GM10847 (cell line): ENCODE results near the gene SRBD1.

Experiments
- POLR2A ChIP-seq: IDR thresholded peaks from 2 replicates; pipeline ENCODE4 v1.6.1; 2011; ENCODE audit not compliant: insufficient read length; ENCODE audit errors: extremely low read depth

The SRBD1 gene

DNA sequence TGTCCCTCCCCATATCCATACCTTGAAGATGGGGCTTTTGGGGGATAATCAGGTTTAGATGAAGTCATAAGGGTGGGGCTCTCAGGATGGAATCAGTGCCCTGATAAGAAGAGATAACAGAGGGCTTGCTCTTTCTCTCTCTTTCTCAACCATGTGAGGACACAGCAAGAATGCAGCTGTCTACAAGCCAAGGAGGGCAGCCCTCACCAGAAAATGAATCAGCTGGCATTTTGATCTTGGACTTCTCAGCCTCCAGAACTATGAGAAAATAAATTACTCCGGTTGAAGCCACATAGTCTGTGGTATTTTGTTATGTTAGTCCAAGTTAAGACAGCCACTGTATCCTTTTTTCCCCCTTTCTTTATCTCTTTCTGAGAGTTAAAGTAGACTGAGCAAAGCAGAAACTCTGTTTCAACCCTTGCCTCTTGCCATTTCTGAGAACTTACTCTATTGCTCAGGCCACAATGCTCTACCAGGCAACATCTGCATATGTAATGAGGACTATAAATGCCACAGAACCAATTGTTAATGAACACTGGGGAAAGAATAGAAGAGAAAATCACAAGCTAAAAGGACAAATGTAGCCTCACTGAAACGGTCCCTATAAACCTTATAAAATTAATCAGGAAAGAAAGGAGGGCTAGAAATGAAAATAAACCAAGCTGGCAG lies 56.9 kb downstream of the SRBD1 start:
- no peak for TF ChIP-seq POLR2A

DNA sequence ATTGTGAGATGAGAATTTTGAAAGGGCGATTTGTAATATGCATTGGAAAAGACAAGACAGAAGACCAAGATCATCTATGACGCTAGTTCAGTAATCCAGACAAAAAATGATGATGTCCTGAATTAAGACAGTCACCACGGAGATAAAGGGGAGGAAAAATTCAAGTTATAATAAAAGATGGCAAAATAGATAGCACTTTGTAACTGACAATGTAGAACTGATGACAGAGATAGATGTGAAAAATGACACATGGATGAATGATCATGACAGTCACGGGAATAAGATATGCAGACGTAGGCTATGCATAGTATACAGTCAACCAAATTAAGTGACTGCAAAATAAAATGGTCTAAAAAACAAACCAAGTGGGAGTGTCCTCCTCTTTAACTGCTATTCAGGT lies 59.2 kb downstream of the SRBD1 start:
- TF ChIP-seq POLR2A: no peak

- TF ChIP-seq POLR2A: no peak
These were observed 65.1 kb downstream of the SRBD1 start for GRCh38 chr2:45545943-45546342.

DNA sequence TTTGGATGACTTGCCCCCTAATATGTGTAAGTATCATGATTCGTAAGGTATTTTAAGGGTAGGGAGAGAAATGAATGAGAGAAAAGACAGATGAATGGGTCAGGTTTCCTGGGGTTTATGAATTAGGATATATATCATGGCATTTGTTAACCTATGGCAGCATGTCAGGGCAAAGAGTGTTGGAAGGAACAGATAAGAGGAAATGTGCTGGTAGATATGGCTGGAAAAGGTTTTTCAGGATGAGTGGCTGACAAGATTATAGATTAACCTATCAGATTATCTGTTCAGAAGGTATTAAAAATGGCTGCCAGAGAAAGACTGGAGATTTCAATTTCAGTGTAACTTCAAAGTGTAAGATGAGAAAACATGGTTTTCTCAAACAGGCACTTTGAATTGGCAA lies 67.8 kb downstream of the SRBD1 start:
- TF ChIP-seq POLR2A: no peak

- TF ChIP-seq POLR2A: no peak
These were observed 69.1 kb downstream of the SRBD1 start for GRCh38 chr2:45542013-45542412.

DNA sequence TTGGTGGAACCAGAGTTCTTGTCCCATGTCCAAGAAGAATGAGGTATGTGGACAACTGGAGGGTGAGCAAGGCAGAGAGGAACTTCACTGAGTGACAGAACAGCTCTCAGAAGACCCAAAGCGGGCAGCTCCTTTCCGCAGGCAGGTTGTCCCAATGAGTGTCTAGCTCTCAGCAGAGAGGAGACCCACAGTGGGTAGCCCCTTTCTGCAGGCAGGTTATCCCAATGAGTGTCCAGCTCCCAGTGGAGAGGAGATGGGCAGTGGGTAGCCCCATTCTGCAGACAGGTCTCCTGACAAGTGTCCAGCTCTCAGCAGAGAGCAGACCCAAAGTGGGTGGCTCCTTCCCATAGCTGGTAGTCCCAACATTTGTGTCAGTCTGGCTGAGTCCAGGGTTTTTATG lies 69.6 kb downstream of the SRBD1 start:
- TF ChIP-seq POLR2A: no peak

- no peak for TF ChIP-seq POLR2A
These were observed 70.1 kb downstream of the SRBD1 start for GRCh38 chr2:45540942-45541341.

GRCh38 chr2:45533771-45534170 lies 77.3 kb downstream of the SRBD1 start:
- TF ChIP-seq POLR2A: no peak

DNA sequence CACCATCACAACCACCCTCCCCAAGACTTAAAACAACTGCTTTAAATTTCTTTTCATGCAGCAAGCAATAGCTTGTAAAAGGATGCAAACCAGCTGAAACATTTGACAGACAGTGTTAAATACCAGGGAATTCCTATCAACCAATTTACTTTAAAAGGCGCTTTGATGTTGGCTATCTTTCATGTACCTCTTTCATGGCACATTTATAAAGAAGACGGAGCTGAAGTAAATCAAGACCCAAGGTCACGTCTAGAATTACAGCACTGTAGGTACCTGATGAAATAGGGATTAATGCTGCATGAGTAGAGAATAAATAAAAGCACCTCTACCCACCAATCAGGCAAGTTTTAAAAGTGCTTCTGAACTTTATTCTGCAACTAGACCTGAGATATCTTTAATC lies 78.9 kb downstream of the SRBD1 start:
- no peak for TF ChIP-seq POLR2A

DNA sequence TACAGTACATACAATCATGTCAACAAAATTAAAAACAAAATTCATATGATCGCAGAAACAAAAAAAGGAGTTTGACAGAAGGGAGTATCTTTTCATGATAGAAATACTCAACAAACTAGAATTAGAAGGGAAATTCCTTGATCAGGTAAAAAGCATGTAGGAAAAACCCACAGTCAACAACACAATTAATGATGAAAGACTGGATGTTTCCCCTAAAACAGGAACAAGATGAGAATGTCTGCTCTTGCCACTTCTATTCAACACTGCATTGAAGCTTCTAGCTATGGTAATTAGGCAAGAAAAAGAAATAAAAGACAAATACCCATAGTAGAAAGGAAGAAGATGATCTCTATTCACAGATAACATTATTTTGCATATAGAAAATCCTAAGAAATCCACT lies 87.1 kb downstream of the SRBD1 start:
- no peak for TF ChIP-seq POLR2A

- TF ChIP-seq POLR2A: no peak
These were observed 92.5 kb downstream of the SRBD1 start for GRCh38 chr2:45518546-45518945.

GRCh38 chr2:45510701-45511420 lies 100.2 kb downstream of the SRBD1 start:
- no peak for TF ChIP-seq POLR2A

- no peak for TF ChIP-seq POLR2A
These were observed 104.3 kb downstream of the SRBD1 start for GRCh38 chr2:45506756-45507155.

DNA sequence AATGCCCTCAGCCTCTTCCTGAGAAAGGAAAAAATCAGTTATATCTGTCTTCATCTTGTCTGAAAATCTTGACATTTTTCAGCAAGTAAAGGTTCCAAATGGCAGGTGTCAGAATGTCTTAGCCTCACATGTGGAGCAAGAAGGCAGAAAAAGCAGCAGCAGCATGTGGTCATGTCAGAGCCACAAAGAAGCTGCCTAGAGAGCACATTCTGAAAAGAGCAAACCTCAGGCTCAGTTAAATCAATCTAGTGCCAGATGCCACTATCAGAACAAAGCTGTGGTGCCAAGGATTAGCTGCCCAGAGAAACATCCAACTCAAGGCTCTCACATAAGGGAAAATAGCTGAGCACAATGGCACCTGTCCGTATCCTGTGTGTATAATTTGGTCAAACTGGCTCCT lies 105.9 kb downstream of the SRBD1 start:
- no peak for TF ChIP-seq POLR2A

- no peak for TF ChIP-seq POLR2A
These were observed 112.2 kb downstream of the SRBD1 start for GRCh38 chr2:45498661-45499550.

- no peak for TF ChIP-seq POLR2A
These were observed 113.7 kb downstream of the SRBD1 start for GRCh38 chr2:45497355-45497754.
